ENCODE data around the gene AP1S2.
"Not testable (repeated sequence)": the region's sequence is repeated elsewhere in the genome, so short reads cannot be mapped to it uniquely, and the experiment has no call there.

AP1S2 gene

GRCh38 chrX:15854712-15855567 lies at the start of gene AP1S2:
AP1S2 (minus strand) TSS chrX:15854813; CDS start chrX:15852524, 2,289 bp downstream.
- DNase-seq (ENCODE audit: low spot score), result peak; percentile 94

DNA sequence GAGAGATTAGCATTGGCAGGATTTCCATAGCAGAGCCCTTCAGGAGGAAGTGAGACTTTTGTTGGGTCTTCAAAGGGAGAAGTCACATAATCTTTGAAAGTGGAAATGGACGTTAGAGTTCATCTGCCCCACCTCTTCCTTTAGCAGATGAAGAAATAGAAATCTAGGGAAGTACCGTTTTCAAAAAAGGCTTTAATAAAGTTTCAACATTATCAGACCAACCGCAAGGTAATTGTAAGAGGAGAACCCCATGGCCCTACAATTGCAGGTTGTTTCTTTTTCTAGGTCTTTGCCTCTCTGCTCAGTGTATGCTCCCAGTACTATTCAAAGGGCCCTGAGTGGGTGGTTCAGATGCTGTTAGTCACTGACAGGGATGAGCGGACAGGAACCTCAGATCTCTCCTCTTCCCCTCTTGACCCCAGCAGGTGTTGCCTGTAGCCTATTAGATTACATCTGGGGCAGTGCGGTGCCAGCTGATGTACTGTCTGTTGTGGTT lies 48.6 kb upstream of the AP1S2 start:
- no peak for DNase-seq (ENCODE audit: low spot score)

GRCh38 chrX:15895334-15895733 lies 40.7 kb upstream of the AP1S2 start:
- DNase-seq (ENCODE audit: low spot score), result no peak

DNA sequence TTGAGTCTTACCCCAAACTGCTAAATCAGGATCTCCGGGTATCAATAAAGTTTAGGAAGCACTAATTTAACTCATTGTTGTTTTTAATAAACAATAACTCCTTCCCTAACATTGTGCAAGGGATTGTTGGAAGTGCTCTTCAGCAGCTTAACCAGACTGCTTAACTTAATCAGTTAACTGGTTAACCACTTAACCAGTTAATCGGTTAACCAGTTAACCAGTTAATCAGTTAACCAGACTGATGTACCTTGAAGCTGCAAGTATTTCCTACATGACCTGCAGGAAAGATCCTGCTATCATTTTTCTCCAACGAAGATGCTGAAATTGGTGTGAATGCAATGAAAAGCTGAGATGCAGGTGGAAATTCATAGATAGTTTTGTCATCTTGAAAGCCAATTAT lies 40.1 kb upstream of the AP1S2 start:
- DNase-seq (ENCODE audit: low spot score), result no peak

DNA sequence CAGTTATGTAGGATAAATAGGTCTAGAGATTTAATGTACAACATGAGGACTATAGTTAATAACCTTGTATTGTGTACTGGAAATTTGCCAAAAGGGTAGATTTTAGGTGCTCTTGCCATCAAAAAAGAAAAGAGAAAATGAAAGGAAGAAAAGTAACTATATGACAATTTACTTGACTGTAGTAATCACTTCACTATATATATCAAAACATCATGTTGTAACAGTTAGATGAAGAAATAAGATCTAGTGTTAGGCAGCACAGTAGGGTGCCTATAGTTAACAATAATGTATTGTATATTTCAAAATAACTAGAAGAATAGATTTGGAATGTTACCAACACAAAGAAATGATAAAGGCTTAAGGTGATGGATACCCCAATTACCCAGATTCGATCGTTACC lies 35.9 kb upstream of the AP1S2 start:
- no peak for DNase-seq (ENCODE audit: low spot score)

GRCh38 chrX:15888062-15888461 lies 33.4 kb upstream of the AP1S2 start:
- DNase-seq (ENCODE audit: low spot score), result no peak

DNA sequence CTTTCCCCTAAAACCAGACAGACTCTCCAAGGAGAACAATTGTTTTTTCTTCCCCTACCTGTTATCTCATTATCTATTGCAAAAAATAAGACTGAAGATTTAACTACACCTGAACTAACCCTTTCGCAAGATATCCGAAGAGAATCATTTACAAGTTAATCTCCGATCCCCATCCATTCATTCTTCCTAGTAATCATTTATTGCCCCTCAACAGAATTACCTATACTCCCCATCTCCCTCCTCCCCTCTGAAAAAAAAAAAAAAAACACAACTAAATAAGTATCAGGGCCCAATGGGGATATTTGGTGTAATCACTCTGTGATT lies 28.9 kb upstream of the AP1S2 start:
- no peak for DNase-seq (ENCODE audit: low spot score)

DNA sequence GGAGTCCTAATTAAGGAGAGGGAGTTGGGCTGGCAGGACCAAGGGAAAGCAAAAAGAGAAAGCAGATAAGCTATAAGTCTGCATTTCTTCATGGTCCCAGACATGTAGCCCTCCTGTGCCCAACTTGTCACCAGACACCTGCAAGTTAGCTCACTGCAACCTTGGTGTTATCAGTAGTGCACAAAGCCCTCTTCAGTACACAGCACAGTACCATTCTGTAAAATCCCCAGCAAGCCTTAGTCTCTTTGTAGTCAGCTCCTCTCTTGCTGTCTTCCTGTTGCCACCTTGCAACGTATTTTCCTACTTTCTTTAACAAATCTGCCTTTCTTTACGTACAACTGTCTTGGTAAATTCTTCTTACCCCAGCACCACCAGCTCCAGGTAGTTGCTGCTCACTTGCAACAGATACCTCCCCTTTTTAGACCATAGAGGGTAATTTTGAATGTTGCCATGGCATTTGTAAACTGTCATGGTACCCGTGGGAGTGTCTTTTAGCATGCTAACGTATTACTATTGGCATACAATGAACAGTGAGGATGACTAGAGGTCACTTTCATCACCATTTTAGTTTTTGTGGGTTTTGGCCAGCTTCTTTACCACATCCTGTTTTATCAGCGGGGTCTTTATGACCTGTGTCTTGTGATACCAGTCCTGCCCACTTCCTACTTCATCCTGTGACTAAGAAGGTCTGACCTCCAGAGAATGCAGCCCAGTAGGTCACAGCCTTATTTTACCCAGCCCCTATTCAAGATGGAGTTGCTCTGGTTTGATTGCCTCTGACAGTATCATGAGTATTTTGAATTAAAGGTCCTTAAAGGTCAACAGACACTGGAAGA lies 28.3 kb upstream of the AP1S2 start:
- no peak for DNase-seq (ENCODE audit: low spot score)

DNA sequence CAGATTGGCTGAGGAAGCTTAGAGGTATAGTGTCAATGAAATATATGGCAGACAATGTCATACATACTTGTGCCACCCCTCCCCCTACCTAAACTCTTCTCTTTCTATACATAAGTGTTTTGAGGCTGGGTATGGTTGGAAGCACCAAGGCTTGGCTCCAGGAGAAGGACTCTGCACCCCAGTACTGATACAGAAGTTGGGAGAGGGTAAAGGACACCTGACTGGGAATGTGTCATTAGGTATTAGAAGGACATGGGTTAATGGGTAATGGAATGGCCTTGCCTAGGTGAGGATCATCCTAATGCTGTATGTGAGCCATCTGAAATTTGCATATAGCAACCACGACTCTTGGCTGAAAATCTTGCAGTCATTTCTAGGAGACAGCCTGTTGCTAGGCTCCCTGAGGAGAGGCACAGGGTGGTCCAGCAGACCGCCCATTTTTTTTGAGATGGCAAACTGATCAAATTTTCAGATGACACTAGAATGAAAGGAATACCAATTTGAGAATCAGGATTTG lies 26.8 kb upstream of the AP1S2 start:
- no peak for DNase-seq (ENCODE audit: low spot score)

DNA sequence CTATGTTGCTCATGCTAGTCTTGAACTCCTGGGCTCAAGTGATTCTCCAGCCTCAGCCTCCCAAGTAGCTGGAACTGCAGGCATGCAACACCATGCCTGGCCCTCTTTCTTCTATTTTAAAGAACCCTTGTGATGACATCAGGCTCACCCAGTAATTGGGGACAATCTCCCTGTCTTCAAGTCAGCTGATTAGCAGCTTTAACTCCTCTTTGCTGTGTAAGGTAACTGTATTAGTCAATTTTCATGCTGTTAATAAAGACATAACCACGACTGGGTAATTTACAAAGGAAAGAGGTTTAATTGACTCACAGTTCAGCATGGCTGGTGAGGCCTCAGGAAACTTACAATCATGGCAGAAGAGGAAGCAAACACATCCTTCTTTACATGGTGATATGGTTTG lies 23.3 kb upstream of the AP1S2 start:
- not testable (repeated sequence) for DNase-seq (ENCODE audit: low spot score)

DNA sequence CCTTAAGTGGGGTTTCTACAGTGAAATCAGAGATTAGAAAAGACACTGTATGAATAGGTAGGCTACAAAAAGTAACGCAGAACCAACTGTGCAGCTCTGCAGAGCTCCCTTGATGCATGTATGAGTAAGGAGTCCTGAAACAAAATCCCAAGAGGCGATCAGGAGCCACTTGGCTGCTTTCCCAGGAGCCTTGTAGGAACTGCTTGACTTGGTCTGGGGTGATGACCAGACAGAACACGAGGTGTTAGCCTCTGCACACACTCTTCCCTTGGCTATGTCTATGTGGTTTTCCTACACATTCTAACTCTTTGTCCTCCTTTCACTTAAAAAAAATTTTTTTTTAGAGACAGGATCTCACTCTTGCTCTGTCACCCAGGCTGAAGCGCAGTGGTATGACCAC lies 22.8 kb upstream of the AP1S2 start:
- DNase-seq (ENCODE audit: low spot score), result no peak

GRCh38 chrX:15874672-15875071 lies 20.1 kb upstream of the AP1S2 start:
- DNase-seq (ENCODE audit: low spot score), result no peak

DNA sequence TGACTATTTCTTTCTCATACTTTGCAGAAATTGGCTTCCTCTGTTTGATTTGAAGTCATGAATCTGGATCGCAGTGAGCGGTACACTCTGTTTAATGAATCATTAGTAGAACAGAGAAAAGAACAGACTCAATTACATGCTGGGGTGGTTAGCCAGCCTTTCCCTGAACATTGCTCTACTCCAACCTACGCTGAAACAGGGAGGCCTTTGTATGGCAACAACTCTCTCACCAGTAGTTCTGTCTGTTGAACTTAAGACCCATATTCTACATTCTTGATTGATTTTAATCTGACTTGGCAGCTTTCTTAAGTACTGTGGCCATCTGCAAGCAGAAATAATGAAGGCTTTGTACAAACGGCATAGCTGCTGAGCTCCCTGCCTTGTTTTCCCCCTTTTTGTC lies 19.0 kb upstream of the AP1S2 start:
- peak; percentile 39 for DNase-seq (ENCODE audit: low spot score)

GRCh38 chrX:15870310-15870709 lies 15.7 kb upstream of the AP1S2 start:
- DNase-seq (ENCODE audit: low spot score), result no peak

- no peak for DNase-seq (ENCODE audit: low spot score)
Observed at GRCh38 chrX:15869695-15870094, 15.1 kb upstream of the AP1S2 start.

DNA sequence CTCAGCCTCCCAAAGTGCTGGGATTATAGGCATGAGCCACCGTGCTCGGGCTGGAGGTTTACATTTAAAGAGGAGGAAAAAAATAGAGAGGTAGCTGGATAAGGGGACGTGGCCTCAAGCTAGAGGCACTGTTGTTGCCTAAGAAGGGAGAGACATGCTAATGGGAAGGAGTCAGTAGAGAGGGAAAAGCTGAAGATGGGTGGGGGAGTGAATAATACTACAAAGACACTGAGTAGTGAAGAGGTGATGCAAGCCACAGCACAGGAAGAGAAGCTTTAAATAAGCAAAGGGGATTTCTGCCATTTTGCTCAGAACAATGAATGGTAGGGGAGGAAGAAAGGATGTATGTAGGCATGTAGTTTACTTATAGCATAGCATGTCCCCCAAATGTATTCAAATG lies 11.5 kb upstream of the AP1S2 start:
- no peak for DNase-seq (ENCODE audit: low spot score)

GRCh38 chrX:15864629-15865028 lies 10.0 kb upstream of the AP1S2 start:
- no peak for DNase-seq (ENCODE audit: low spot score)

DNA sequence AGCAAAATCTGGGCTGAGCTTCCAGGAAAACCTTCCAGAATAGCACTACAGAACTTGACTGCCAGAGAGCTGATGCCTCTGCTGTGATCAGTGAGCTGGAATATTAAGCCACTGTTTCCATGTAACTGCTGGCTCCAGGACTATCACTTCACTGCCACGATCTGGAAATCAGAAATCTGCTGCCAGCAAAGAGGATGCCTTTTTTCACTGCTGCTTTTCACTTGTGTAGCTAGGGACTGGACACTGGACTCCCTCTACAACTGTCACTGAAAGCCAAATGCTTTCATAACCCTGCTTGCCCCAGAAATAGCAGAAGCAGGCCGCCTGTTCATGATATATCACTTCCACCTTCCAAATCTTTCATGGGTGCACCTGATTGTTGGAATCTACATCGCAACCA lies 9.4 kb upstream of the AP1S2 start:
- DNase-seq (ENCODE audit: low spot score), result no peak

DNA sequence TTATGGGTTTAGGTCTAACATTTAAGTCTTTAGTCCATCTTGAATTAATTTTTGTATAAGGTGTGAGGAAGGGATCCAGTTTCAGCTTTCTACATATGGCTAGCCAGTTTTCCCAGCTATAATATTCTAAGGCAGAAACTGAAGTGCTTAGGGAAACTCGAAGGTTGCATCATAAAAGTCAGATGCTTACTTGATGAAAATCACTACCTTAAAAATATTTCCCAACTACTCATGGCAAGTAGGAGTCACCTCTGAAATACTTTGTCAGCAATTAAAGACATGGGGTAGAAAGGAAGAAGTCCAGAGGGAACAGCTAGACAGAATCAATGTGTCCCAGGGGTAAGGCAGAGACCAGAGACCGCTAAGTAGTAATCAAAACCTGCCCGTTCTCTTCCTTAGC lies 6.3 kb upstream of the AP1S2 start:
- no peak for DNase-seq (ENCODE audit: low spot score)

GRCh38 chrX:15858051-15858450 lies 3.4 kb upstream of the AP1S2 start:
- DNase-seq (ENCODE audit: low spot score), result no peak

- no peak for DNase-seq (ENCODE audit: low spot score)
Observed at GRCh38 chrX:15856636-15857035, 2.0 kb upstream of the AP1S2 start.

DNA sequence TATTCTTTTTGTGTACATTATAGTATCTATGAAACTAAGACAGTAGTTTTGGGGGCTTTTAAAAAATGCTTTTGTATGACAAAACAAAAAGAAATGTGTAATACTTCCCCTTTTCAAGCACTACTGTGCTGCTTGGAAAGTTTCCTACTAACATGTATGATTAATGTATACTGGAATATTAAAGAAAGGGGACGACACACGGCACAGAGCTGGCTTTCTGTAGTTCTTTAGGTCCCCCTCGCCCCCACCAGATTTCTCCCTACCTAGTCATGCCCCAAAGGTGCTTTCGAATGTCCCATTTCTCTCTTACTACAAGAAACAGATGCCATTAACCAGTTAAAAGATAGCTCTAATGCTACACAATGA lies 1.6 kb upstream of the AP1S2 start:
- no peak for DNase-seq (ENCODE audit: low spot score)

- DNase-seq (ENCODE audit: low spot score), result no peak
Observed at GRCh38 chrX:15855568-15856221, 1.1 kb upstream of the AP1S2 start.
